ENCODE results near the gene ACACA.
A peak's percentile ranks its signal among the peaks of the same experiment; 100 is the strongest.
"Not testable (repeated sequence)": the region's sequence is repeated elsewhere in the genome, so short reads cannot be mapped to it uniquely, and the experiment has no call there.

Gene ACACA

DNA sequence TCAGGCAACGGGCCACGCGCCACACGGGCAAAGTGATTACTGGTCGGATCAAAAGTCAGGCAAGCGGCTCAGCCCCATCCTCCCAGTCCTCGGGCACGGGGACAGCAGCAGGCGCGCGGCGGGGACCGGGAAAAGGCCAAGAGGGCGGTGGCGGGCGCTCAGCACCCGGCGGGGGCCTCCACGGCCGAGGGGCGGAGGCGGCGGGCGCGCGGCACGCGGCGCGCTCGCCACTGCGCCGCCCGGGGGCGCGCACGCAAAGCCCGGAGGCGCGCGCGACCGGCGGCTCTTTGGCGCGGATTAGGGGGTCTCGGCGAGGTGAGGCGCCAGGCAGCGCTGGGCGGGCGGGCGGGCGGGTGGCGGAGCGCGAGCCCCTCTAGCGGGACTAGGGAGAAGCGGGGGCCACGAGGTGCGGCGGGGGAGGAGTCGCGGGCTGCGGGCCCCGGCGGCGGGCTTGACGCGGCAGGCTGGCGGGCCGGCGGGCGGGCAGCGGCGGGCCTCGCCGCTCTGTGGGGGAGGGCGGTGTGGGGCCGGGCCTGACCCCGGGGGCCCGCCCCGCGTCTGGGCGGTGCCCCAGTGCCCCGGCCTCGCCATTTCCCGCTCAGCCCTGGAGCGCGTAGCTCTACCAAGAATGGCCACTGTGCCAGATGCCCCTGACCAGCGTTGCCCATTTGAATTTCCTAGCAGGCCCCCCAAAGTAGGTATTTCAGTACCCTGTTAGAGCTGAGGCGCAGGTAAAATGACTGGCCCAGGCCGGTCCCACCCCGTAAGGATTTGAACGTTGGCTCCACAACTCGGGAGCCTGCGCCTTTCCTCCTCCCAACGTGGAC lies at the start of gene ACACA, which contains the start of gene TADA2A:
TSS of gene ACACA (minus strand) at position 202 of the 827 bp plus-strand sequence. CDS start 537 bp downstream, outside the sequence.
TSS of gene TADA2A (plus strand) at position 252 of the 827 bp plus-strand sequence. CDS start 4,480 bp downstream, outside the sequence.
- H3K27me3 ChIP-seq (ENCODE audit: control insufficient read depth, insufficient read depth, low read length) = no peaks in the 10 kb centered on the region
- peak within 1 kb of the TSS; percentile 93 for H3K27ac ChIP-seq (ENCODE audit: low read length)
- H3K4me3 ChIP-seq (ENCODE audit: low read length) = peak within 1 kb of the TSS; percentile 95
- H3K9ac ChIP-seq (ENCODE audit: low read length) = peak within 1 kb of the TSS; percentile 97
- no peaks in the 10 kb centered on the region for H3K9me3 ChIP-seq (ENCODE audit: control insufficient read depth, low read depth, low read length)
- no peaks in the 10 kb centered on the region for H3K4me1 ChIP-seq (ENCODE audit: control insufficient read depth, low read depth, low read length)
- peaks cover 8% of the 10 kb centered on the region for H3K36me3 ChIP-seq (ENCODE audit: control insufficient read depth, low read depth, low read length)

DNA sequence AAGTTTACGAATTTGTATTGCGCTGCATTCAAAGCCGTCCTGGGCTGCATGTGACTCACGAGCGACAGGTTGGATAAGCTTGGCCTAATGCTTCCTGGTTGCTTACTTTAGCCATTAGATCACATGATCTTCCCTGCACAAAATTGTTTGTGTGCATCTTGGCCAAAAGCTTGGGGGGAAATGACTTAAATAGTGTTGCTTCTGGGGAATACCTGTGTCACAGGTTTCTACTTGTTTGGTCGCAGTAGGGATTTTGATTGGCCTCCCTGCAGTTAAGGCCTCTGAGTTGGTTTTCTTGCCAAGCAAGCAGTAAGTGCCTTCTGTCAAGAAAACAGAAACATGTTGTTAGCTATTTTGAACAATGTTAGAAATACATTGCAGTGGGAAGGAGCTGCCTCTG lies 43.5 kb upstream of the ACACA start:
- Histone ChIP-seq H3K4me1 (ENCODE audit: control insufficient read depth, low read depth, low read length) (no peaks in the 10 kb centered on the region), H3K4me3 (ENCODE audit: low read length) (no peak overlapping the region), H3K36me3 (ENCODE audit: control insufficient read depth, low read depth, low read length) (peaks cover 6% of the 10 kb centered on the region), H3K9ac (ENCODE audit: low read length) (no peak overlapping the region), H3K27me3 (ENCODE audit: control insufficient read depth, insufficient read depth, low read length) (no peaks in the 10 kb centered on the region), H3K27ac (ENCODE audit: low read length) (no peak overlapping the region), H3K9me3 (ENCODE audit: control insufficient read depth, low read depth, low read length) (no peaks in the 10 kb centered on the region)

DNA sequence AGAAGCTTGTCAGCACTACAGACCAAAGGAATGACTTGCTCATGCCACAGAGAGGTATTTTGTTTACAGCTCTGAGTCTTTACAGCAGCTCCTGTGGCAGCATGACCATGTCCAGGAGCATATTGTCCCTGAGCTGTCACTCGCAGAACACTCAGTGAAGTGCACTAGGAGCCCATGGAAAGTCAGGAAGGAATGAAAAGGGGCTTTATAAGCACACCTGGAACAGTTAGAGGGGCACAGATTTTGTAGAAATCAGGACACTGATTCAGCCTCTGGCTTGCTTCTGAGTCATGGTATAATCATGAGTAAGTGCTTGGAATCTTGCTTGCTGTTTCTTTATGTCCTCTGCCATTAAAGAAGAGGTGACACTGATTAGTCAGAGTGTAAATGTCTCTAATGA lies 41.0 kb upstream of the ACACA start:
- Histone ChIP-seq H3K4me3 (ENCODE audit: low read length) (no peak overlapping the region), H3K27ac (ENCODE audit: low read length) (no peak overlapping the region), H3K9ac (ENCODE audit: low read length) (no peak overlapping the region), H3K27me3 (ENCODE audit: control insufficient read depth, insufficient read depth, low read length) (no peaks in the 10 kb centered on the region), H3K4me1 (ENCODE audit: control insufficient read depth, low read depth, low read length) (no peaks in the 10 kb centered on the region), H3K36me3 (ENCODE audit: control insufficient read depth, low read depth, low read length) (peaks cover 18% of the 10 kb centered on the region), H3K9me3 (ENCODE audit: control insufficient read depth, low read depth, low read length) (no peaks in the 10 kb centered on the region)

DNA sequence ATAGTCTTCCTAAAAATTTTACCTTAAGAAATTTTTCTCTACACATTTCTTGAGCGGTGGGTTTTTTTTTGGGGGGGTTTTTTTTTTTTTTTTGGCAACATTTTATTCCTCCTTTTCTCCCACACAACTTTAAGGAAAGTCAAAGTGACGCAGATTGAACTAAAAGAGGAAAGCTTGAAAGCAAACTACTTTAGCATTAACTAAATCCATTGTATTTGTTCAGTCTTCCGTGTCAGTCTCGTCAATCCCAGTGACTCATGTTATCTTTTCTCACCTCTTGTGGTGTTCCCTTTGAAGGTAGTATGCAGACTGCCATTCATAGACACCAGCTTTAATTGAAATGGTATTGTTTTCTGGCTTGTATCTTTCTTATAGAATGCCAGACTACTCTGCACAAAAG lies 39.4 kb upstream of the ACACA start:
- H3K27me3 ChIP-seq (ENCODE audit: control insufficient read depth, insufficient read depth, low read length) = no peaks in the 10 kb centered on the region
- no peaks in the 10 kb centered on the region for H3K9me3 ChIP-seq (ENCODE audit: control insufficient read depth, low read depth, low read length)
- H3K27ac ChIP-seq (ENCODE audit: low read length) = no peak overlapping the region
- H3K4me3 ChIP-seq (ENCODE audit: low read length) = no peak overlapping the region
- H3K4me1 ChIP-seq (ENCODE audit: control insufficient read depth, low read depth, low read length) = no peaks in the 10 kb centered on the region
- H3K9ac ChIP-seq (ENCODE audit: low read length) = no peak overlapping the region
- H3K36me3 ChIP-seq (ENCODE audit: control insufficient read depth, low read depth, low read length) = peaks cover 29% of the 10 kb centered on the region

DNA sequence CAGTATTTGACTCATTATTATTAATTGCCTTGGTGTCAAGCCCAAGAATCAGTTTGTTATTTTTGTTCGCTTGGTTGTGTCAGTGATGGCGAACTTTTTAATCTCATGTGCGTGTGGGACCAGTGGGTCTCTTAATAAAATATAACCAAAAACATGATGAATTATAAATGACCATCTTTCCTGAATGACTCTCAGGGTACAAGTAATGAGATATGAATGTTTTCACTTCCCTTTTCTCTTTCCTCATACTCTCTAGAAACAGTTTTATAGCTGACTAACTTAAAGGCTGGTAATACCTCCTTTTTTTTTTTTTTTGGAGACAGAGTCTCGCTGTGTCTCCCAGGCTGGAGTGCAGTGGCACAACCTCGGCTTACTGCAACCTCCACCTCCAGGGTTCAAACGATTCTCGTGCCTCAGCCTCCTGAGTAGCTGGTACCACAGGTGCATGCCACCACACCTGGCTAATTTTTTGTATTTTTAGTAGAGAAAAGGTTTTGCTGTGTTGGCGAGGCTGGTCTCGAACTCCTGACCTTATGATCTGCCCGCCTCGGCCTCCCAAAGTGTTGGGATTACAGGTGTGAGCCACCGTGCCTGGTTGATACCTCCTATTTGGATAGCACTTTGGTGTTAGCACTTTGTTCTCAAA lies 34.9 kb upstream of the ACACA start:
- H3K27me3 ChIP-seq (ENCODE audit: control insufficient read depth, insufficient read depth, low read length); H3K9me3 ChIP-seq (ENCODE audit: control insufficient read depth, low read depth, low read length); H3K4me1 ChIP-seq (ENCODE audit: control insufficient read depth, low read depth, low read length); H3K9ac ChIP-seq (ENCODE audit: low read length); H3K27ac ChIP-seq (ENCODE audit: low read length); H3K4me3 ChIP-seq (ENCODE audit: low read length): not testable (repeated sequence)
- H3K36me3 ChIP-seq (ENCODE audit: control insufficient read depth, low read depth, low read length) = peaks cover 37% of the 10 kb centered on the region

DNA sequence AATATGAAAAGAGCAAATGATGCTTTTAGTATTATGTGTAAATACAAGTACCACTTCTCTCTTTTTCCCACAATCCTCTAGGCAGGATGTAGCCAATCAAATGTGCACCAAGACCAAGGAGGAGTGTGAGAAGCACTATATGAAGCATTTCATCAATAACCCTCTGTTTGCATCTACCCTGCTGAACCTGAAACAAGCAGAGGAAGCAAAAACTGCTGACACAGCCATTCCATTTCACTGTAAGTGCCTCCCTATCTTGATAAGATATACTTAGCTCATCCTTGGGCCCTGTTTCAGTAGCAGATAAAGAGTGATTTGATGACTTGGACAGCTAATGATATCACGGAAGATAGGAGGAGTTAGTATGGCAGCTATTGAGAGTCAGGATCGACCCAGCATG lies 33.8 kb upstream of the ACACA start:
- H3K4me3 ChIP-seq (ENCODE audit: low read length) = no peak overlapping the region
- H3K27me3 ChIP-seq (ENCODE audit: control insufficient read depth, insufficient read depth, low read length) = no peaks in the 10 kb centered on the region
- H3K9me3 ChIP-seq (ENCODE audit: control insufficient read depth, low read depth, low read length) = no peaks in the 10 kb centered on the region
- H3K9ac ChIP-seq (ENCODE audit: low read length) = no peak overlapping the region
- no peak overlapping the region for H3K27ac ChIP-seq (ENCODE audit: low read length)
- H3K36me3 ChIP-seq (ENCODE audit: control insufficient read depth, low read depth, low read length) = peaks cover 34% of the 10 kb centered on the region
- no peaks in the 10 kb centered on the region for H3K4me1 ChIP-seq (ENCODE audit: control insufficient read depth, low read depth, low read length)

DNA sequence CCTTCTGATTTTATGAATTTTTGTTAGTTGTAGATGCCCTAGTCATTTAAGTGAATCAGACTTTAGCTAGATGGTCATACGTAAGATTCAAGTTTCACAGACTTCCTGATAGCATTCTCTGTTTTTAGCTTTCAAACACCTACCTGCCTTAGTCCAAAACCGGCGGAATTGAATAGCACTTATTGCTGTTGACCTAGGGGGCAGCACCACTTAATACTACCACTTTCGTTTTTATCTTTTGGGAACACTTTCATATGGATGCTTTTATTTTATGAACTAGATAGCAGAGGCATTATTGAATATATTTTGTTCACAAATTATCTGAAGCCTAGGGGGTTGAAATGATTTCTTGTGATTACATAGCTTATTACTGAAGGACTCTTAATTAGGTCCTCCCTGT lies 31.5 kb upstream of the ACACA start:
- Histone ChIP-seq H3K4me3 (ENCODE audit: low read length) (no peak overlapping the region), H3K27me3 (ENCODE audit: control insufficient read depth, insufficient read depth, low read length) (no peaks in the 10 kb centered on the region), H3K27ac (ENCODE audit: low read length) (no peak overlapping the region), H3K9ac (ENCODE audit: low read length) (no peak overlapping the region), H3K4me1 (ENCODE audit: control insufficient read depth, low read depth, low read length) (no peaks in the 10 kb centered on the region), H3K36me3 (ENCODE audit: control insufficient read depth, low read depth, low read length) (peaks cover 25% of the 10 kb centered on the region), H3K9me3 (ENCODE audit: control insufficient read depth, low read depth, low read length) (no peaks in the 10 kb centered on the region)

DNA sequence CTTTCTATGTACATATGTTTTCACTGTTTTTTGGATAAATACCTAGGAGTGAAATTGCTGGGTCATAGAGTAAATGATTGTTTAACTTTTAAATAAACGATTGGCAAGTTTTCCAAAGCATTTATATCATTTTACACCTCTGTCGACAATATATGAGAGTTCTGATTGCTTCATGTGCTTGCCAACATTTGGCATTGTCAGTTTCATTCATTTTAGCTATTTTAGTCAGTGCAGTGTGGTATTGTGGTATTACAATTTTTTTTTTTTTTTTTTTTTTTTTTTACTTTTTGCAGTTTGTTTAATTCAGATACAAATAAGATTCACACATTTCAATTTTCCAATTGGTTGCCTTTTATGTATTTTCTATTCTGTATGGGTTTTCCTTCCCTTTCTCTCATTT lies 26.0 kb upstream of the ACACA start:
- Histone ChIP-seq H3K4me1 (ENCODE audit: control insufficient read depth, low read depth, low read length) (no peaks in the 10 kb centered on the region), H3K36me3 (ENCODE audit: control insufficient read depth, low read depth, low read length) (peaks cover 8% of the 10 kb centered on the region), H3K9me3 (ENCODE audit: control insufficient read depth, low read depth, low read length) (no peaks in the 10 kb centered on the region), H3K27me3 (ENCODE audit: control insufficient read depth, insufficient read depth, low read length) (no peaks in the 10 kb centered on the region), H3K9ac (ENCODE audit: low read length) (no peak overlapping the region), H3K4me3 (ENCODE audit: low read length) (no peak overlapping the region), H3K27ac (ENCODE audit: low read length) (no peak overlapping the region)

DNA sequence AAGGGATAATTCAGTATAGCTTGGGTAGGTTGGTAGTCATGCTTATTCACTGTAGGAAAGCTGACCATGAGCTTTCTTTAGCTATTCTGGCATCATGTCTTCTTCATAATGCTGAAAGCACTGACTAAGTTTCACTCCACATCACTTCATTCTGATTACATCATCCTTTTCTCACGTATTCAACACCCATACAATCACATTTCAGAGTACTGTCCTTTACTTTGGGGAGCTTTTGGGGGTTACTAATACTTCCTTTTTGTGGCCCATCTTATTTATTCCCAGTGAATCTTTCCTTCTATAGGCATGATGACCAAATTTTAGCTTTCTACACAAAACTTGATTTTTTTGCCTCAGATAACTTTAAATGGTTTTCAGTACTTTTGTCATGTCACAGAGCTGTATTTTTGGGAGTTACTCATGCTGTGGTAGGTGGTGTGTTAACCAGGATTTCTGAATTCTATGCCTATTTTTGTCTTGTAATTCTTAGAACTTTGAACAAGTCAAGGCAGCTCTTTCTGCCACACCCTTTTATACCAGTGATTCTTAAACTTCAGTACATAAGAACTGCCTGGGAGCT lies 23.5 kb upstream of the ACACA start:
- Histone ChIP-seq H3K27ac (ENCODE audit: low read length) (no peak overlapping the region), H3K36me3 (ENCODE audit: control insufficient read depth, low read depth, low read length) (peaks cover 27% of the 10 kb centered on the region)

DNA sequence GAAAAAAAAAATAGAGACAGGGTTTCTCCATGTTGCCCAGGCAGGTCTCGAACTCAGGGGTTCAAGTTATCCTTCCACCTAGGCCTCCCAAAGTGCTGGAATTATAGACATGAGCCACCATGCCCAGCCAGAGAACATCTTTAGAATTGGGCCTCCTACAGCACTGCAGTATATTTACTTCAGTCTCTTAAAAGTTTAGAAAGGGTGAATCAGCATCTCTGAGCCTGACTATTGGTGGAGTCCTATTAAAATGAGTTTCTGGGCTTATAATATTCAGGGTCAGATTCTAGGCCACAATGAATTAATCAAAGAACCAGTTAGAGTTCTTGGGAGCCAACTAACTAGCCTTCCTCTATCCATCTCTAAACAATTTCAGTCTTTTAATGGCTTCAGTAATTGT lies 22.8 kb upstream of the ACACA start:
- Histone ChIP-seq H3K27me3 (ENCODE audit: control insufficient read depth, insufficient read depth, low read length) (no peaks in the 10 kb centered on the region), H3K9me3 (ENCODE audit: control insufficient read depth, low read depth, low read length) (no peaks in the 10 kb centered on the region), H3K27ac (ENCODE audit: low read length) (no peak overlapping the region), H3K4me1 (ENCODE audit: control insufficient read depth, low read depth, low read length) (no peaks in the 10 kb centered on the region), H3K4me3 (ENCODE audit: low read length) (no peak overlapping the region), H3K36me3 (ENCODE audit: control insufficient read depth, low read depth, low read length) (peaks cover 31% of the 10 kb centered on the region), H3K9ac (ENCODE audit: low read length) (no peak overlapping the region)

More for the DNA sequence above, 23.5 kb upstream of the ACACA start:
- H3K4me1 ChIP-seq (ENCODE audit: control insufficient read depth, low read depth, low read length) = no peaks in the 10 kb centered on the region
- no peak overlapping the region for H3K9ac ChIP-seq (ENCODE audit: low read length)
- no peaks in the 10 kb centered on the region for H3K27me3 ChIP-seq (ENCODE audit: control insufficient read depth, insufficient read depth, low read length)
- no peak overlapping the region for H3K4me3 ChIP-seq (ENCODE audit: low read length)
- H3K9me3 ChIP-seq (ENCODE audit: control insufficient read depth, low read depth, low read length) = no peaks in the 10 kb centered on the region

DNA sequence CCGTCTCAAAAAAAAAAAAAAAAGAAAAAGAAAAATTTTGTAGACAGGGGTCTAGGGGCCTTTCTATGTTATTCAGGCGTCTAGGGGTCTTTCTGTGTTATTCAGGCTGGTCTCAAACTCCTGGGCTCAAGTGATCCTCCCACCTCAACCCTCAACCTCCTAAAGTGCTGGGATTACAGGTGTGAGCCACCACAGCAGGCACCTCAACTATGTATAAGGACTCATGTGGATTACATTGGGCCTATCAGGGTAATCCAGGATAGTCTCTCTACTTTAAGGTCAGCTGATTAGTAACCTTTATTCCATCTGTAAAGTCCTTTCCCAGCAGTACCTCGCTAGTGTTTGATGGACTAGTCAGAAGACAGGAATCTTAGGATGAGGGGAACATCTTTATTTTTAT lies 22.4 kb upstream of the ACACA start:
- Histone ChIP-seq H3K4me1 (ENCODE audit: control insufficient read depth, low read depth, low read length) (no peaks in the 10 kb centered on the region), H3K27me3 (ENCODE audit: control insufficient read depth, insufficient read depth, low read length) (no peaks in the 10 kb centered on the region), H3K27ac (ENCODE audit: low read length) (no peak overlapping the region), H3K36me3 (ENCODE audit: control insufficient read depth, low read depth, low read length) (peaks cover 31% of the 10 kb centered on the region), H3K9me3 (ENCODE audit: control insufficient read depth, low read depth, low read length) (no peaks in the 10 kb centered on the region), H3K4me3 (ENCODE audit: low read length) (no peak overlapping the region), H3K9ac (ENCODE audit: low read length) (no peak overlapping the region)
